ENCODE data around the gene ESRRG. TPM values are rescaled to one million over a fixed set of nuclear protein-coding genes. Genes with fewer than 3 reads are reported as not detected.
A peak's percentile ranks its signal among the peaks of the same experiment; 100 is the strongest.

ESRRG gene
- total and polyA plus RNA-seq, 2 of the 8 experiments (the other 6 are each of a cell fraction or from before 2014, with no cell fraction given): 0.59 to 1.4 TPM

DNA sequence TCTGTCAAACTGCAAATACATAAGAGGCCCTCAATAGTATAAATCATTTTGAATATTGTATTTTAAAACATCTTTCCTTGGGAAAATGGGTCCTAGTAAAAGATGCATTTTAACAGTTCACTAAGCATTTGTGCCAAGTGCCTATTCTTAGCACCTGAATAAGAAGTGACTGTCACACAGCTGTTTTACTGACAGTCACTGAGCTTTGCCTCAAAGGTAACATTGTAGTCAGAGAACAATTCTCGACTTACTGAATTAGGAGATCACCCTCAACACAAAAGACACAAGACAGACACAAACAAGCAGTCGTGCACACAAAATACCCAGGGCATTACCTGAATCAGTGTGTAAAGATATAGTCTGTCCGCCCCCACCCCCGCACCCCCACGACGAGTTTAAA is 408 bp downstream of the ESRRG start:
- Histone ChIP-seq H3K9me3 (ENCODE audit: insufficient read depth in 2 of 2, low read depth in 1 of 2, low read length in 1 of 2) (no peaks in the 10 kb centered on the region), H3K4me1 (replicated peaks in 1 of 4; ENCODE audit: control insufficient read depth in 3 of 4, insufficient read depth in 4 of 4, low read length in 3 of 4) (no peaks in the 10 kb centered on the region), H3K4me3 (ENCODE audit: extremely low read depth in 1 of 4, insufficient read depth in 2 of 4, low read depth in 3 of 4, low read length in 4 of 4) (peak overlapping the region; percentile 75 to 83 (median 80)), H4K20me1 (replicated peaks in 1 of 2; ENCODE audit: control insufficient read depth in 1 of 2, insufficient read depth in 2 of 2, low read length in 2 of 2) (no peaks in the 10 kb centered on the region), H2BK120ac (replicated peaks; ENCODE audit: low read depth, low read length) (no peak overlapping the region), H2BK12ac (ENCODE audit: low read depth, low read length) (peak overlapping the region; percentile 41; the same call in 1 of the 2 replicates), H2BK15ac (ENCODE audit: low read length) (no peak overlapping the region), H3K27ac (ENCODE audit: low read depth, low read length) (no peak overlapping the region), H2AFZ (ENCODE audit: low read length) (peak overlapping the region; percentile 94), H2BK5ac (ENCODE audit: low read depth, low read length) (no peak overlapping the region), H3K4me2 (ENCODE audit: insufficient read depth in 1 of 2, low read depth in 2 of 2, low read length in 2 of 2) (peak overlapping the region; percentile 76 to 81), H3K27me3 (replicated peaks in 1 of 4; ENCODE audit: control insufficient read depth in 3 of 4, extremely low read depth in 1 of 4, insufficient read depth in 3 of 4, low read length in 3 of 4) (no peaks in the 10 kb centered on the region), H4K8ac (ENCODE audit: extremely low read depth, insufficient read depth, low read length) (no peak overlapping the region), H3K14ac (ENCODE audit: insufficient read length) (no peak overlapping the region), H3K18ac (ENCODE audit: extremely low read depth, low read length) (peak overlapping the region; percentile 35; the same call in 1 of the 2 replicates), H3K4ac (replicated peaks; ENCODE audit: insufficient read length, low read depth, low read length) (no peak overlapping the region), H3K79me2 (ENCODE audit: control insufficient read depth in 1 of 2, insufficient read depth in 2 of 2, low read length in 2 of 2) (no peaks in the 10 kb centered on the region), H3K56ac (replicated peaks; ENCODE audit: insufficient read length, low read depth, low read length) (no peak overlapping the region), H3K79me1 (ENCODE audit: low read depth, low read length) (no peaks in the 10 kb centered on the region), H3K9ac (replicated peaks in 1 of 4; ENCODE audit: extremely low read depth in 1 of 4, low read depth in 3 of 4, low read length in 3 of 4) (peak overlapping the region in 3 of 4 experiments; percentile 33 to 77 (median 39); a peak in 4 of 7 replicates), H3K36me3 (ENCODE audit: control insufficient read depth in 2 of 4, insufficient read depth in 4 of 4, low read length in 3 of 4) (no peaks in the 10 kb centered on the region), H4K5ac (ENCODE audit: insufficient read length, low read depth, low read length) (no peak overlapping the region), H2BK20ac (ENCODE audit: low read length) (no peak overlapping the region), H2AK5ac (ENCODE audit: low read depth, low read length) (no peak overlapping the region), H3K23me2 (ENCODE audit: low read depth, low read length) (peaks cover 3% of the 10 kb centered on the region; the same call in 1 of the 2 replicates), H4K91ac (replicated peaks; ENCODE audit: insufficient read length, low read length) (no peak overlapping the region), H3K23ac (ENCODE audit: insufficient read length) (no peak overlapping the region)
- DNase-seq (ENCODE audit: low read depth in 1 of 2, low spot score in 2 of 2) (no peak), FAIRE-seq (no peak)
- ChIA-PET CTCF (ENCODE audit: partially characterized antibody) (interaction anchor here (0.7 to 2.5 kb wide), 5 partner anchors 13 to 930 kb away, joined by 3 to 6 read pairs (median 5); no protein-coding TSS in a partner anchor), POLR2A (ENCODE audit: partially characterized antibody) (interaction anchor here (1.0 to 2.0 kb wide), 2 partner anchors 11 to 17 kb away, joined by 5 to 8 read pairs; no protein-coding TSS in a partner anchor)
- WGBS, 2 experiments (ENCODE audit: extremely low coverage in 1 of 2, insufficient coverage in 1 of 2, insufficient read length in 1 of 2, insufficient replicate concordance in 2 of 2, low coverage in 1 of 2, low lambda C conversion rate in 2 of 2, missing lambda C conversion rate in 1 of 2): 4% methylated on average over 6 of the region's 6 CpGs; no CpG with 5 or more reads in 1 of the 2 experiments
- TF ChIP-seq BACH1 (IDR thresholded peaks at IDR 0.05; ENCODE audit: low read length) (no peak), EZH2 (IDR thresholded peaks at IDR 0.05; ENCODE audit: low read depth, low read length, severe bottlenecking) (no peak), ASH2L (IDR thresholded peaks at IDR 0.05; ENCODE audit: low read length) (no peak), SP2 (IDR thresholded peaks at IDR 0.05; ENCODE audit: low read length) (no peak), CTBP2 (IDR thresholded peaks at IDR 0.05; ENCODE audit: borderline replicate concordance, insufficient read depth, insufficient read length, low read length) (no peak), CEBPB (IDR thresholded peaks at IDR 0.05; ENCODE audit: low read depth, low read length) (no peak), TAF1 (IDR thresholded peaks at IDR 0.05; ENCODE audit: low read depth, low read length) (no peak), NANOG (IDR thresholded peaks at IDR 0.05; ENCODE audit: insufficient read depth, low read depth, low read length, poor library complexity, severe bottlenecking) (no peak)
- TF ChIP-seq, protein P1, sequence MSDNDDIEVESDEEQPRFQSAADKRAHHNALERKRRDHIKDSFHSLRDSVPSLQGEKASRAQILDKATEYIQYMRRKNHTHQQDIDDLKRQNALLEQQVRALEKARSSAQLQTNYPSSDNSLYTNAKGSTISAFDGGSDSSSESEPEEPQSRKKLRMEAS (IDR thresholded peaks at IDR 0.05): no peak
- TF ChIP-seq, protein P2, sequence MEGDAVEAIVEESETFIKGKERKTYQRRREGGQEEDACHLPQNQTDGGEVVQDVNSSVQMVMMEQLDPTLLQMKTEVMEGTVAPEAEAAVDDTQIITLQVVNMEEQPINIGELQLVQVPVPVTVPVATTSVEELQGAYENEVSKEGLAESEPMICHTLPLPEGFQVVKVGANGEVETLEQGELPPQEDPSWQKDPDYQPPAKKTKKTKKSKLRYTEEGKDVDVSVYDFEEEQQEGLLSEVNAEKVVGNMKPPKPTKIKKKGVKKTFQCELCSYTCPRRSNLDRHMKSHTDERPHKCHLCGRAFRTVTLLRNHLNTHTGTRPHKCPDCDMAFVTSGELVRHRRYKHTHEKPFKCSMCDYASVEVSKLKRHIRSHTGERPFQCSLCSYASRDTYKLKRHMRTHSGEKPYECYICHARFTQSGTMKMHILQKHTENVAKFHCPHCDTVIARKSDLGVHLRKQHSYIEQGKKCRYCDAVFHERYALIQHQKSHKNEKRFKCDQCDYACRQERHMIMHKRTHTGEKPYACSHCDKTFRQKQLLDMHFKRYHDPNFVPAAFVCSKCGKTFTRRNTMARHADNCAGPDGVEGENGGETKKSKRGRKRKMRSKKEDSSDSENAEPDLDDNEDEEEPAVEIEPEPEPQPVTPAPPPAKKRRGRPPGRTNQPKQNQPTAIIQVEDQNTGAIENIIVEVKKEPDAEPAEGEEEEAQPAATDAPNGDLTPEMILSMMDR (IDR thresholded peaks at IDR 0.05; ENCODE audit: control extremely low read depth in 1 of 3, insufficient read depth in 1 of 3, low read depth in 1 of 3, low read length in 3 of 3): no peak

All from H1 (cell line).